ENCODE measurements around the gene TIAM2. TPM values are rescaled to one million over a fixed set of nuclear protein-coding genes. Genes with fewer than 3 reads are reported as not detected.

Gene TIAM2
- total RNA-seq, 1 donor from 2014 or later, result 6.2 TPM

GRCh38 chr6:155077784-155078183 is 82.7 kb downstream of the TIAM2 start:
- no peak overlapping the region for H3K27ac ChIP-seq
- H3K27me3 ChIP-seq, result no peaks in the 10 kb centered on the region
- TF ChIP-seq CTCF (IDR thresholded peaks at IDR 0.05), result no peak
- no peaks in the 10 kb centered on the region for H3K4me1 ChIP-seq
- no peak for DNase-seq
- H3K9me3 ChIP-seq, result no peaks in the 10 kb centered on the region
- no peak for ATAC-seq
- no peak overlapping the region for H3K4me3 ChIP-seq
- intact Hi-C loops (cut with DNase I), result no loop called here
- H3K36me3 ChIP-seq, result no peaks in the 10 kb centered on the region

- no peaks in the 10 kb centered on the region for H3K4me1 ChIP-seq
- intact Hi-C loops (cut with DNase I), result no loop called here
- H3K9me3 ChIP-seq, result no peaks in the 10 kb centered on the region
- ATAC-seq, result no peak
- no peak overlapping the region for H3K27ac ChIP-seq
- no peak for DNase-seq
- no peaks in the 10 kb centered on the region for H3K27me3 ChIP-seq
- no peak overlapping the region for H3K4me3 ChIP-seq
- no peak for TF ChIP-seq CTCF (IDR thresholded peaks at IDR 0.05)
- no peaks in the 10 kb centered on the region for H3K36me3 ChIP-seq
Measured at GRCh38 chr6:155078331-155078745, 83.2 kb downstream of the TIAM2 start.

- intact Hi-C loops (cut with DNase I), result no loop called here
Measured at GRCh38 chr6:155079985-155080452, 84.9 kb downstream of the TIAM2 start.

GRCh38 chr6:155080881-155081845 is 86.0 kb downstream of the TIAM2 start:
- DNase-seq, result no peak
- intact Hi-C loops (cut with DNase I), result no loop called here
- no peak for ATAC-seq
- Histone ChIP-seq H3K4me1 (no peaks in the 10 kb centered on the region), H3K36me3 (no peaks in the 10 kb centered on the region), H3K4me3 (no peak overlapping the region), H3K27me3 (no peaks in the 10 kb centered on the region), H3K9me3 (no peaks in the 10 kb centered on the region), H3K27ac (no peak overlapping the region)
- no peak for TF ChIP-seq CTCF (IDR thresholded peaks at IDR 0.05)

More at GRCh38 chr6:155079985-155080452, 84.9 kb downstream of the TIAM2 start:
- no peaks in the 10 kb centered on the region for H3K27me3 ChIP-seq
- H3K36me3 ChIP-seq, result no peaks in the 10 kb centered on the region
- no peak overlapping the region for H3K27ac ChIP-seq
- TF ChIP-seq CTCF (IDR thresholded peaks at IDR 0.05), result no peak
- H3K4me3 ChIP-seq, result no peak overlapping the region
- H3K4me1 ChIP-seq, result no peaks in the 10 kb centered on the region
- no peaks in the 10 kb centered on the region for H3K9me3 ChIP-seq
- ATAC-seq, result no peak
- no peak for DNase-seq

- Histone ChIP-seq H3K27ac (no peak overlapping the region), H3K4me3 (no peak overlapping the region), H3K36me3 (no peaks in the 10 kb centered on the region), H3K4me1 (no peaks in the 10 kb centered on the region), H3K9me3 (no peaks in the 10 kb centered on the region), H3K27me3 (no peaks in the 10 kb centered on the region)
- ATAC-seq (no peak), DNase-seq (no peak)
- intact Hi-C loops (cut with DNase I), result no loop called here
- TF ChIP-seq CTCF (IDR thresholded peaks at IDR 0.05), result no peak
Measured at GRCh38 chr6:155084431-155085123, 89.5 kb downstream of the TIAM2 start.
